Kidney glomerular epithelial cell (primary cell): ENCODE measurements around the gene ZFHX3.
A peak's percentile ranks its signal among the peaks of the same experiment; 100 is the strongest.

Experiments
- DNase-seq: peaks from one replicate; lab custom pipeline; 2025; lab: John Stamatoyannopoulos, UW

The ZFHX3 gene

DNA sequence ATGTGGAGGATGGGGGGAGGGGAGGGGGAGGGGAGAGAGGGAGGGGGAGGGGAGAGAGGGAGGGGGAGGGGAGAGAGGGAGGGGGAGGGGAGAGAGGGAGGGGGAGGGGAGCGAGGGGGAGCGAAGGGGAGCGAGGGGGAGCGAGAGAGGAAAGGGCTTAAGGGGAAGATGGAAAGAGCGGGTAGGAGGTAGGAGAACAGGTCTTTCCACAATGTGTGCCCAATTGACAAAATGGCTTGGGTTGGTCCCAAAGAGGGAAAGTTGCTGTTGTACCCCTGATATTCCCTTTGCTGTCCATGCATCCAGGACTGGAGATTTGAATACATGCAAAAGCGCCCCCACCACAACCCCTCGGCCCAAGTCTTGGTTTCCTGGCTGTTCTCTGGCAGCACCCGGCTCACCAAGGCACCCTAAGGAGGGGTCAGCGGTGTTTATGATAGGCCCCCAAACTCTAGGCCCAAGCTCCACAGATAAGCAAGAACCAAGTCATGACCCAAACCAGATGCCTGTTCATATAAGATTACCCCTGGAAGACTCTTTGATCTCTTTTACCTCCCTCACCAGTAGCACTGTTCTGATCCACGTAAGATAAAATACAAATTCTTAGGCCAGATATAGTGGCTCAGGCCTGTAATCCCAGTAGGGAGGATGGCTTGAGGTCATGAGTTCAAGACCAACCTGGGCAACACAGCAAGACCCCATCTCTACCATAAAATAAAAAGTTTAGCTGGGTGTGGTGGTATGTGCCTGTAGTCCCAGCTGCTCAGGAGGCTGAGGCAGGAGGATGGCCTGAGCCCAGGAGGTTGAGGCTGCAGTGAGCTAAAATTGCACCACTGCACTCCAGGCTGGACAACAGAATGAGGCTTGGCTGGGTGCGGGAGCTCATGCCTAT is 119.6 kb downstream of the ZFHX3 start:
- no peak for DNase-seq

GRCh38 chr16:72927199-72928089 is 120.5 kb downstream of the ZFHX3 start:
- peak; percentile 34 for DNase-seq

DNA sequence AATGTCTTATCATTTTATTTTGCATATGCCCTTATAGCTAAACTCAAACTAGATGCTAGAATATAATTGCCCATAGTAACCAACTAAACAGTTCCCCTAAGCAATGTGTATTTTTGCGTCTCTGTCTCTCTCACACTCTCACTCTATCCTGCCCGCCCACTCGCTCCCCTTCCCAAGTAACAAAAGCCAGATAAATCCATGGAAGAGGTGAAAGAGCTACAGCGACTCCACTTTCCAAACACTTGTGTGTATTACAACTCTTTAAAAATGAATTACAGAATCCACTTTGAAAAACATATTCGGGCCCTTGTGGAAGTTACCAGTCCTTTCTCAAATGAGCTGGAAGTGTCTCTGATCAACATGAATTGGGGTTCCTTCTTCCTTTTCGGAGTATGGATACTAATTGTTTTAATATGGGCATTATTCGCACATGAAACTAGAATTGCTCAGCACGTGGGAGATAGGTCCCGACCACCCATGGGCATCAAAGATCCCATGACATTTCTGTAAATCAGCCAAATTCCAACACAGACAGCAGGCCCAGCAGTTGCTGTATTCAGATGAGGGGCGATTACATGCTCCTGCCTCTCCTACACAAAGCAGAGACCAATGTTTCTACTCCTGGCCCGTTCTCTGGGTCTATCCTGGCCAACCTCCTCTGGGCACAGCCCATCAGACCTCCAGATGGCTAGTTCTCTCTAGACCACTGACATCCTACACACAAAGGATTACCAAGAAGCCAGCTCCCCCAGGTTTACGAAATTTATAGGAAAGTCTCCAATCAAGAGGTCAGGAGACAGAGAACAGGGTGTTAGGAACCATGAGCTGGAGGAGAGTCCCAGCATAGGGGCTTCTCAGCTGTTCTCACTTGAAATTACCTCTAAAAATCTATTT is 121.5 kb downstream of the ZFHX3 start:
- no peak for DNase-seq

DNA sequence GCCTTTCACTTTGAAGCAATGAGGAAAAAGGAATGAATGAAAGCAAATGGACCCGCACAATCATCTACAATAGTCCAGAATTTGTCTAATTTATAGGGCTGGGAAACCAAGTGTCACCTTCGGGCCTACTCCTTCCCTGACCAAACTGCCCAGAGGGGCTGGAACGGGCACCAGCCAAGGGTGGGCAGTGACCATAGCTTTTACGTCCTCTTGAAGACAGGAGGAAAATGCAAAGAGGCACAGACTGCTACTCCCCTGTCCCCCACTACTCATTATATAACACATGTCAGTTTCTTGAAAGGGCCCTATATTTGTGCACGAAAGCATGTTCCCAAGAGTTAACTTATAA is 122.3 kb downstream of the ZFHX3 start:
- no peak for DNase-seq

DNA sequence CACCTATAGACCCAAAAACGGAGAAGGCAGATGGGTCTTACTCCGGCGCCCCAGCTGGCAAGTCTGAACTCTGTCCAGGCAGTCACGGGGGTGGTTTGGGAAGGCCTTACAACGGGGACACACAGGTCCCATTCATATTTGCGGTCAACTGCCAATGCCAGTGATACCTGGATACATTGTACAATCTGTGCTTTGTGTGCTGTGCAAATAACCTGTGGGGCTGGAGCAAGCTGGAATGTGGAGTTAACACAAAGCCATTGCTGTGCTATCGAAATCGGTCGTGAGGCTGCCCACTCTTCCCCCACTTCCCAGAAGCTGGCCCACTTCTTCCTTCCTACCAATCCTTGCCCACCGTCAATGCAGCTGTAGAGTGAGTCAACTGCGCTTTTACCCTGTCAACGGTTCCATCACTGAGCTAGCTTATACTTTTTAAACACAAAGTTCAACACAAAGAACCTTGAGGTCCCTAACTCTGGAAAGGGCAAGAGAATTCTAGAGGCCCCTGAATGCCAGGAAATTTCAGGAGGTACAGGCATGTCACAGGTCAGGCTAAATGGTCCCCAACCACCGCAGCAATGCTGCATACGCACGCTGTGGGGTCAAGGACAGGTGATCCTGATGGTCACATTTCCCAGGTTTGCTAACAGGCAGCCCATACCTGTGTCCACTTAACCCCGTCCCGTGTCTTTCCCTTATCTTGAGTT is 122.8 kb downstream of the ZFHX3 start:
- DNase-seq, result no peak

DNA sequence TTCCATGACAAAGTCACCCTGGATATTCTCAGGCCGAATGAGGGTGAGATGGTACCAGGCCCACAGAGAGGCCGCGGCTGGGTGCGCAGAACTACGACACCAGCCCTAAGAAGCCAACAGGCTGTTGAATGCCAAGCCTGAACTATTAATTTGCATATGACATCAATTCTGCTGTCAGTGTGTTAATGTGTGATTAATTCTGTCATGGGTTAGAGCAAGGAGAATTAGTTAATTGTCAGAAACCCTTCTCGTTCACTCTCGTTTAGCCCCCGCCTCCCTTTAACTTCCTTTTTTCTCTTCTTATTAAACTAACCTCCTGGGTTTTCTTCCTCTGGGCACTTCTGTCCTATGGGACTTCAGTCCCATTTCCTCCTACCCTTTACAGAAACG is 123.4 kb downstream of the ZFHX3 start:
- no peak for DNase-seq

DNA sequence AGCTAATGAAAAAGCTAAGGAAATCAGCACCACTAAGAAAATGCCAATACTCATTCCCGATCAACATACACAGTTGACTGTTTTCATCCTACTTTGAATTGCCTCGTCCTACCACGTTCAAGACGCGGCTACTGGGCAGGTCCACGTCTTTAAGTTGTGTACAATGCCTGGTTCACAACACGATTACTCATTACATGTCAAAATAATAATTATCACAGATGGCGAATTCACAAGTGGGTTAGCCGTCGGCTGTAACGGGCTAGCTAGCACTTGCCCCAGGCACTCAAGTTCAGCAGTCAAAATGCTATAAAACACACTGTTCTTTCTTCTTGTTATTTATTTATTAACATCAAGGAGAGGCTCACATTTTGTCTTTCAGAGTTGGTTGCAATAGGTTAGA is 124.2 kb downstream of the ZFHX3 start:
- no peak for DNase-seq

GRCh38 chr16:72922714-72923113 is 125.2 kb downstream of the ZFHX3 start:
- DNase-seq, result no peak

GRCh38 chr16:72921620-72922019 is 126.3 kb downstream of the ZFHX3 start:
- DNase-seq, result no peak

- no peak for DNase-seq
Measured at GRCh38 chr16:72921106-72921505, 126.8 kb downstream of the ZFHX3 start.

DNA sequence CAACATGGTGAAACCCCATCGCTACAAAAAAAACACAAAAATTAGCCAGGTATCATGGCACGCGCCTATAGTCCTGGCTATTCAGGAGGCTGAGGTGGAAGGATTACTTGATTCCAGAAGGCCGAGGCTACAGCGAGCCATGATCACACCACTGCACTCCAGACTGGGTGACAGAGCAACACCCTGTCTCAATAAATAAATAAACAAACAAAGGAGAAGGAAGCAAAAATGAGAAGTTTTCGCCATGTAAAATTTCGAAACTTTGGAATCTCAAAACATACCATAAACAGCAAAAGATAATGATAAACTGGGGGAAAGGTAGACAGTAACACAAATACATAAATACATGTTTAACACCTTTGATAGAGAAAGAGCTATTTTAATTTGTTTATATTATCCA is 130.9 kb downstream of the ZFHX3 start:
- no peak for DNase-seq

- DNase-seq, result no peak
Measured at GRCh38 chr16:72915331-72915730, 132.6 kb downstream of the ZFHX3 start.

DNA sequence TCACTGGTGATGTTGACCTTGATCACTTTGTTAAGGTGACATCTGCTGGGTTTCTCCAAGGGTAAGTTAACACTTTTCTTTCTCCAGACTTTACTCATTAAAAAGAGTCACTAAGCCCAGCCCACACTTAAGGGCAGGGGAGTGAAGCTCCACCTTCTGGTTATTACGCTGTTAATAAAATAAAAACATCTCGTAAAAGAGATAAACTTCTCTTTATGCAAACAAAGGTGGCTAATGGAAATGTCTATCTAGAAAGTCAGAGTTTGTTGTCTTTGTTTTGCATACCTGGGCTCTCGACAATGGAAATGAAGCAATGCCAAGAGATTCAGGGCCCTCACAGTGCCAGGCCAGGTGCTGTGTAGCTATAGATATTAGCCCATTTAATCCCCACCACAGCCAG is 134.4 kb downstream of the ZFHX3 start:
- DNase-seq, result no peak

DNA sequence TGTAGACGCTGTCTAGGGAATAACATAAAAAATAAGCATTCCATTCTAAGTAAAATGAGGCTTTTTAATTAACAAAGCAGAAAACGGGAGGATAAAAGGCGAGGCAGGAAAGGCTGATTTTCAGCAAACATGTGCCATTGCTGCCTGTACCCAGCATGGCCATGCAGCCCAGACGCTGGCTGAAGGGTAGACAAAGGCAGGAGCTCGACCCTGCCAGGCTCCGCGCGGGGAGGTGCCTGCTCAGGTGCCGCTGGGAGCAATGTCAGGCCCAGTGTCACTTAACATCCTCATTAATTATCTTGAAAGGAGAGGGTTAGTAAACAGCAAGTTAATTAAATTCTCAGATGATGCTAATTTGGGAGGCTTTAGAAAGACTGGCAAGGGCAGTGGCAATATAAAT is 136.0 kb downstream of the ZFHX3 start:
- DNase-seq, result no peak

DNA sequence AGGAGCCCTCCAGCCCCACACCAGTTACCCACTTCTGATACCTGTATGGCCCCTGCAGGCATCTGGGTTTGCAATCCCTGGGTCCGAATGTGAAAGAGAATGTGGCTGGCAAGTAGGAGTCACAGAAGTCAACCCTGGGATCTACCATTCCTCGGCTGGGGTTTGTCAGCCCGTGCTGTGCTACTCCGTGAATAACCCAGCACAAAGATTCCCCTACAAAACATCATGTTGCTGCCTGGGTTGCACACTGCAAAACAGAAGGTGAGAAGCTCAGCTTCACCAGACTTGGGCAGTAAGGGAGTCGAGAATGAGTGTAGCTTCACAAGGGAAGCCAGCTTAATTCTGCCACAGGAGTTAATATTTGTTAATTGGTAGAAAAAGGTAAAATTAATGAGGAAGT is 137.1 kb downstream of the ZFHX3 start:
- DNase-seq, result no peak

DNA sequence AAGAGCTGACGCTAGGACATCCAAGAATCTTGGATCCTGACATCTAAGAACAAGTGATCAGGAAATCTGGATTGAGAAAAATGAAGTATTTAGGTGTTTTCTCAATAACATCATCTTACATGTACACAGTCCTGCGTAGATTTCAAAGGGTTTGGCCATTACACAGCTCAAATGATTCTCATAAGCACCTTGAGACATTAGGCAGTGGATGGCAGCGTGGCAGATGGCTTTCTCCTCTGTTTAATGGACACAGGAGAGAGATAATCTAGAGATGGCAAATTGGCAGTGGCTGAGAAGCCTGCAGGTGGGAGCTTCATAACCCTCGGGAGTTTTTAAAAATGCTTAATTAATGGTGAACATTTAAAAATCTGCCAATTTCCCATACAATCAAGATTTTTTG is 137.5 kb downstream of the ZFHX3 start:
- DNase-seq, result no peak

GRCh38 chr16:72909196-72909595 is 138.7 kb downstream of the ZFHX3 start:
- no peak for DNase-seq

GRCh38 chr16:72908362-72909167 is 139.4 kb downstream of the ZFHX3 start:
- DNase-seq, result no peak

DNA sequence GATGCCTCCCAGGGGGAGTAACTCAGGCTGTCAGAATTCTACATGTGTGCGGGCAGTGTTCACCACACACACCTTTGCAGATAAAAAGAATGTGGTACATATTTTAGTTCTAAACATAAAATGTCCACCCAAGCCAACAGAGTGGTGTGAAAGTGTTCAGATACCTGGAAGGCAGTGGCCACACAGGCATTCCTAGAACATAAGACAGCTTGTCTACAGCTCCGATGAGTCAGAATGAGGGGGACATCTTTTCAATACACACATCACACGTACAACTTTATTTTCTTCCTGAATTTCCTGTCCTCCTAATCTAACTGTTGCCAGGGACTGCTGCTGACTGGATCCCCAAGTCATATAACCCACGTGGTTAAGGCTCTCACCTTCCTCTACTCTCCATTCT is 142.3 kb downstream of the ZFHX3 start:
- DNase-seq, result peak; percentile 62

DNA sequence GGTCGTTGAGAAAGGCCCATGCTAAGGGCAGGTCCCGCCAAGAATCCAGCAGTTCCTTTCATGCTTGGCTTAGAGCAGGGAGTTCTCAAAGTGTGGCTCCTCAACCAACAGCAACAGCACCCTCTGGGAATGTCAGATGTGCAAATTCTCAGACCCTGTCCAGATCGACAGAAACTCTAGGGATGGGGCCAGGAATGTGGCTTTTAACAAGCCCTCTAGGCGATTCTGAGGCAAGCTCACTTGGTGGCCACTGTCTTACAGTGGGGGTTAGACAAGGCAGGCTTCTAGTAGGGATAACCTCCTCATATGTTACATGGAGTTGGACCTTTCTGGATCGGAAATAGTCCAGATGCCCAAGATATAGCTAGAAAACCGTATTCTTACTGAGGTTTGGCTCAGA is 144.8 kb downstream of the ZFHX3 start:
- DNase-seq, result no peak

DNA sequence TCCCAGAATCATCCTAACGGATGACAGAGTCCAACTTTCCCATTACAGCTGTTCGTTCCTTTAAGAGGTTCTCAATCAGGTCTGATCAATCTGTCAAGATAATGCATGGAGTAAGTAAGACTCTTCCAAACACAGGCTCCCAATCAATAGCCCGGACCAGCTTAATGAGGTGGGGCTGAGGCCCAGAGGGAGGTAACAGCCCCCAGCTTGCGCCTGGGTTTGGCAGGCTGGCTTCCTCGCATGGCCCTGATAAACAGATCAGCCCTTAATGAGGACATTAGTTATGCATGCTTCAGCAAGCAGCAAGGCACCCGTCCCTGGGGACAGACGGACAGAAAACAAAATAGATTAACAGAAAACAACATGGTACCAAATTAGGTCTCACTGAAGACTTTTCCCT is 145.7 kb downstream of the ZFHX3 start:
- DNase-seq, result no peak
